ENCODE results near the gene NEU2.
"Not testable (repeated sequence)": the region's sequence is repeated elsewhere in the genome, so short reads cannot be mapped to it uniquely, and the experiment has no call there.

NEU2 gene

GRCh38 chr2:233035426-233036161 lies 3.1 kb downstream of the NEU2 start:
- no peak for DNase-seq (ENCODE audit: low spot score)

GRCh38 chr2:233036162-233036838 lies 3.8 kb downstream of the NEU2 start:
- DNase-seq (ENCODE audit: low spot score) = no peak

- no peak for DNase-seq (ENCODE audit: low spot score)
Measured at GRCh38 chr2:233037078-233037477, 4.6 kb downstream of the NEU2 start.

- no peak for DNase-seq (ENCODE audit: low spot score)
Measured at GRCh38 chr2:233039212-233039845, 6.9 kb downstream of the NEU2 start.

GRCh38 chr2:233039846-233040530 lies 7.5 kb downstream of the NEU2 start:
- no peak for DNase-seq (ENCODE audit: low spot score)

GRCh38 chr2:233040571-233040970 lies 8.1 kb downstream of the NEU2 start:
- DNase-seq (ENCODE audit: low spot score) = no peak

GRCh38 chr2:233041722-233042323 lies 9.4 kb downstream of the NEU2 start:
- DNase-seq (ENCODE audit: low spot score) = no peak

GRCh38 chr2:233042549-233042948 lies 10.1 kb downstream of the NEU2 start:
- no peak for DNase-seq (ENCODE audit: low spot score)

GRCh38 chr2:233044974-233045605 lies 12.6 kb downstream of the NEU2 start:
- DNase-seq (ENCODE audit: low spot score) = no peak

- no peak for DNase-seq (ENCODE audit: low spot score)
Measured at GRCh38 chr2:233047206-233047605, 14.7 kb downstream of the NEU2 start.

GRCh38 chr2:233047667-233048066 lies 15.2 kb downstream of the NEU2 start:
- no peak for DNase-seq (ENCODE audit: low spot score)

GRCh38 chr2:233048569-233049193 lies 16.2 kb downstream of the NEU2 start:
- DNase-seq (ENCODE audit: low spot score) = no peak

- no peak for DNase-seq (ENCODE audit: low spot score)
Measured at GRCh38 chr2:233049194-233049761, 16.8 kb downstream of the NEU2 start.

- DNase-seq (ENCODE audit: low spot score) = no peak
Measured at GRCh38 chr2:233051241-233052149, 19.0 kb downstream of the NEU2 start.

GRCh38 chr2:233052517-233052916 lies 20.0 kb downstream of the NEU2 start:
- DNase-seq (ENCODE audit: low spot score) = not testable (repeated sequence)

- peak; percentile 88 for DNase-seq (ENCODE audit: low spot score)
Measured at GRCh38 chr2:233053928-233054784, 21.7 kb downstream of the NEU2 start.

- DNase-seq (ENCODE audit: low spot score) = no peak
Measured at GRCh38 chr2:233055362-233055761, 22.9 kb downstream of the NEU2 start.

- no peak for DNase-seq (ENCODE audit: low spot score)
Measured at GRCh38 chr2:233056961-233057605, 24.6 kb downstream of the NEU2 start.

All from D341Med (cell line).